Lung (tissue), 12 donors: Measurements from ENCODE around the gene SCNN1G. TPM values are rescaled to one million over a fixed set of nuclear protein-coding genes. Genes with fewer than 3 reads are reported as not detected.
A peak's percentile ranks its signal among the peaks of the same experiment; 100 is the strongest.

ENCODE experiments used
- ATAC-seq: fragments of 200-7000 bp; cut with Tn5 transposase; one replicate; pipeline ENCODE4 v1.9.1; 2020; ENCODE audit warnings: moderate number of reproducible peaks; ENCODE audit not compliant: insufficient read depth, low FRiP score
- DNase-seq, 3 donors: peaks; one replicate each; pipeline ENCODE4 v3.0.0-alpha.2; 2013 to 2017
- H3K27ac ChIP-seq, 2 donors: one replicate each; pipeline ENCODE4 v1.5.1; 2013; ENCODE audit warnings: mild to moderate bottlenecking in 2 of 2, moderate library complexity in 2 of 2, control low read depth in 1 of 2, inconsistent platforms in 1 of 2, low read depth in 1 of 2, low read length in 1 of 2
- H3K27me3 ChIP-seq, 3 donors: one replicate each; pipeline ENCODE4 v1.5.1; 2013; ENCODE audit warnings: low read length in 2 of 3; ENCODE audit not compliant: control insufficient read depth in 3 of 3, insufficient read depth in 3 of 3
- H3K36me3 ChIP-seq, 4 donors: one replicate each; pipeline ENCODE4 v1.5.1; 2013; ENCODE audit warnings: low read length in 4 of 4, mild to moderate bottlenecking in 1 of 4, moderate library complexity in 1 of 4; ENCODE audit not compliant: control insufficient read depth in 4 of 4, insufficient read depth in 4 of 4
- H3K4me1 ChIP-seq, 5 donors: one replicate each; pipeline ENCODE4 v1.5.1; 2013; ENCODE audit warnings: low read length in 5 of 5, mild to moderate bottlenecking in 2 of 5, moderate library complexity in 1 of 5; ENCODE audit not compliant: control insufficient read depth in 5 of 5, insufficient read depth in 5 of 5
- H3K4me3 ChIP-seq: one replicate; pipeline ENCODE4 v1.5.1; 2013; ENCODE audit warnings: mild to moderate bottlenecking, control low read depth, moderate library complexity
- H3K9ac ChIP-seq, 2 donors: one replicate each; pipeline ENCODE4 v1.5.1; 2013; ENCODE audit warnings: low read length in 2 of 2, control low read depth in 1 of 2; ENCODE audit not compliant: insufficient read depth in 1 of 2
- H3K9me3 ChIP-seq, 4 donors: one replicate each; pipeline ENCODE4 v1.5.1; 2013; ENCODE audit warnings: low read length in 3 of 4, mild to moderate bottlenecking in 1 of 4, moderate library complexity in 1 of 4; ENCODE audit not compliant: control insufficient read depth in 4 of 4, insufficient read depth in 3 of 4
- WGBS, 2 donors: extraction: QIAGEN DNeasy Blood & Tissue Kit; methylation state at CpG; one replicate each; pipeline ENCODE4 v1.1.7; 2013; 5-methylcytosine and 5-hydroxymethylcytosine counted together
- polyA plus RNA-seq, 2 donors: library from polyadenylated mRNA; stranded (reverse); fragments of 200-250 nt; gene quantifications; one replicate each; pipeline ENCODE4 v1.2.1, GENCODE V29; 2013
- total RNA-seq, 2 donors: library from RNA; depleted of rRNA in 1 of 2; stranded (reverse); fragments of >200 nt in 1 of 2; gene quantifications; one replicate each; pipeline ENCODE4 v1.2.1, GENCODE V29; 2014 to 2021
- TF ChIP-seq, protein P1 (sequence below): IDR thresholded peaks from 2 replicates; pipeline ENCODE4 v1.5.1; 2012; ENCODE audit warnings: mild to moderate bottlenecking; ENCODE audit errors: control extremely low read depth, extremely low read depth
- donor health status: control.
- donor health status: control.
- donor health status: Bipolar disorder and iron deficiency.
- donor health status: healthy.
- donor health status: DM: yes; HTN: yes; CAD: no.

Gene SCNN1G
- total and polyA plus RNA-seq, 4 donors = 7.3 to 16.8 (median 11.3) TPM

GRCh38 chr16:23149267-23149992 is 33.1 kb upstream of the SCNN1G start, which contains the start of gene USP31:
USP31 (minus strand) TSS chr16:23149452; CDS start chr16:23149270, 182 bp downstream.
- peak within 1 kb of the TSS; percentile 83 to 93 for H3K27ac ChIP-seq
- H3K9ac ChIP-seq = peak within 1 kb of the TSS in 1 of 2 donors; percentile 24
- H3K36me3 ChIP-seq = no peaks in the 10 kb centered on the region
- ATAC-seq (peak; percentile 96), DNase-seq (peak; percentile 95 to 97 (median 95))
- H3K4me1 ChIP-seq = peaks cover 4 to 10% (median 6%) of the 10 kb centered on the region in 5 donors
- 1% methylated on average over 44 to 75 of the region's 75 CpGs for WGBS, 2 donors
- H3K4me3 ChIP-seq = peak within 1 kb of the TSS; percentile 92
- TF ChIP-seq, protein P1, sequence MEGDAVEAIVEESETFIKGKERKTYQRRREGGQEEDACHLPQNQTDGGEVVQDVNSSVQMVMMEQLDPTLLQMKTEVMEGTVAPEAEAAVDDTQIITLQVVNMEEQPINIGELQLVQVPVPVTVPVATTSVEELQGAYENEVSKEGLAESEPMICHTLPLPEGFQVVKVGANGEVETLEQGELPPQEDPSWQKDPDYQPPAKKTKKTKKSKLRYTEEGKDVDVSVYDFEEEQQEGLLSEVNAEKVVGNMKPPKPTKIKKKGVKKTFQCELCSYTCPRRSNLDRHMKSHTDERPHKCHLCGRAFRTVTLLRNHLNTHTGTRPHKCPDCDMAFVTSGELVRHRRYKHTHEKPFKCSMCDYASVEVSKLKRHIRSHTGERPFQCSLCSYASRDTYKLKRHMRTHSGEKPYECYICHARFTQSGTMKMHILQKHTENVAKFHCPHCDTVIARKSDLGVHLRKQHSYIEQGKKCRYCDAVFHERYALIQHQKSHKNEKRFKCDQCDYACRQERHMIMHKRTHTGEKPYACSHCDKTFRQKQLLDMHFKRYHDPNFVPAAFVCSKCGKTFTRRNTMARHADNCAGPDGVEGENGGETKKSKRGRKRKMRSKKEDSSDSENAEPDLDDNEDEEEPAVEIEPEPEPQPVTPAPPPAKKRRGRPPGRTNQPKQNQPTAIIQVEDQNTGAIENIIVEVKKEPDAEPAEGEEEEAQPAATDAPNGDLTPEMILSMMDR = no peak
- no peaks in the 10 kb centered on the region for H3K9me3 ChIP-seq
- H3K27me3 ChIP-seq = no peaks in the 10 kb centered on the region

DNA sequence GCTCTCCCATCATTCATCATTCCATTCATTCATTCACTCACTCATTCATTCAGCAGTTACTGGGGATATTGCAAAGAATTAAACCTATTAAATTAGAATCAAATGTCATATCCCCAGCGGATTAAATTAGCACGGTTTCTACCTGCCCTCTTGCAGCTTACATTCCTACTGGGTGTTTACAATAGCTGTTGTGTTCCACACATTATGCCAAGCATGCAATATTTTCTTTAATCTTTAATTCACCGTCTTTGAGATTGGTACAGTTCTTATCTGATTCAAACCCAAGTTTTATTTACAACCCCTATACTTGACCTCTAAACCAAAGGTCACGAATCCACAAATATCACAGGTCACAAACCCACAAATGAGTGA is 32.6 kb upstream of the SCNN1G start:
- TF ChIP-seq, protein P1 = no peak
- H3K4me3 ChIP-seq = no peak overlapping the region
- H3K36me3 ChIP-seq = no peaks in the 10 kb centered on the region
- WGBS, 2 donors = 53 to 57% methylated on average over 4 of the region's 4 CpGs
- ATAC-seq = no peak
- peaks cover 4 to 10% (median 6%) of the 10 kb centered on the region in 5 donors for H3K4me1 ChIP-seq
- no peaks in the 10 kb centered on the region for H3K27me3 ChIP-seq
- DNase-seq = no peak
- H3K27ac ChIP-seq = peak overlapping the region in 1 of 2 donors; percentile 93
- no peaks in the 10 kb centered on the region for H3K9me3 ChIP-seq
- no peak overlapping the region for H3K9ac ChIP-seq

DNA sequence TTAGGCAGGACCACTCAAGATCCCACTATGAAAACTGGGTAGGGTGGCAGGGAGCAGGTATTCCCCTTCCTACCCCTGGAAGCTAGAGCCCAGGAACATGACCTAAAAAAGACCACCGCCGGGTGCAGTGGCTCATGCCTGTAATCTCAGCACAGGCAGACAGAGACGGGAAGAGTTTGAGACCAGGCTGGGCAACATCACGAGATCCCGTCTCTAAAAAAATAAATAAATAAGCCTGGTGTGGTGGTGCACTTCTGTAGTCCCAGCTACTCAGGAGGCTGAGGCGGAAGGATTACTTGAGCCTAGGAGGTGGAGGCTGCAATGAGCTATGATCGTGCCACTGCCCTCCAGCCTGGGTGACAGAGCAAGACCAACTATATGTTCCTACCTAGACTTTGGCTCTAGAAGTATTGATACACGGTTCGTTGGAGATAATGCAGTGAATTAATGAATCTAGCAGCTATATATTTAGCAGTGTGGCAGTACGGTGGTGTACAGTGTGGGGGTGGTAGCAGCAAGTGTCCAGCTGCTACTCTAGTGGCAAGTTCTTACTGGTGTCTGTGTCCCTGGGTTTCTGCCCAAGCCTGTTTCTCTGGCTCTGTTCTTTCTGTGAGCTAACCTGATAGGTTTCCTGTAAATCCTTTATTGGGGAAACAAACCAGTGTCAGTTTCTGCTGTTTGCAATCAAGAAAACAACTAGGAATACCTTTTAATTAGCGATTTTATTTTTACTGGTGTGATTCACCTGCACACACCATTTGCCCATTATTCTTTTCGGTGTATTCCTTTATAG is 30.0 kb upstream of the SCNN1G start:
- no peaks in the 10 kb centered on the region for H3K36me3 ChIP-seq
- WGBS, 2 donors = 84 to 85% methylated on average over 12 of the region's 12 CpGs
- no peak for DNase-seq
- TF ChIP-seq, protein P1 = no peak
- peaks cover 0 to 10% (median 4%) of the 10 kb centered on the region in 5 donors for H3K4me1 ChIP-seq
- no peak overlapping the region for H3K4me3 ChIP-seq
- no peaks in the 10 kb centered on the region for H3K9me3 ChIP-seq
- H3K27me3 ChIP-seq = peaks cover 0 to 16% (median 0%) of the 10 kb centered on the region in 3 donors
- no peak overlapping the region for H3K27ac ChIP-seq
- ATAC-seq = no peak
- no peak overlapping the region for H3K9ac ChIP-seq
